Smooth muscle cell (in vitro differentiated cells): ENCODE measurements around the gene ATN1. TPM values are rescaled to one million over a fixed set of nuclear protein-coding genes. Genes with fewer than 3 reads are reported as not detected.

Source experiments
- DNase-seq: peaks from one replicate; lab custom pipeline; 2025; ENCODE audit not compliant: unreplicated experiment; lab: John Stamatoyannopoulos, UW
- H2AFZ ChIP-seq: fragments of 200-600 bp; sonication (generic); 2 replicates; pipeline ENCODE4 v1.6.0; 2016; ENCODE audit warnings: antibody characterized with exemption, low read depth, mild to moderate bottlenecking
- H3F3A ChIP-seq: fragments of 200-600 bp; sonication (generic); 2 replicates; pipeline ENCODE4 v1.6.0; 2017; ENCODE audit warnings: antibody characterized with exemption, low read depth
- H3K27ac ChIP-seq: fragments of 200-600 bp; sonication (generic); 2 replicates; pipeline ENCODE4 v1.5.1; 2016; ENCODE audit warnings: low read depth, mild to moderate bottlenecking
- H3K27me3 ChIP-seq: fragments of 200-600 bp; sonication (generic); 2 replicates; pipeline ENCODE4 v1.6.1; 2016; ENCODE audit warnings: low read depth, mild to moderate bottlenecking
- H3K36me3 ChIP-seq: fragments of 200-600 bp; sonication (generic); 2 replicates; pipeline ENCODE4 v1.5.1; 2016; ENCODE audit warnings: low read depth
- H3K4me1 ChIP-seq: fragments of 200-600 bp; sonication (generic); 2 replicates; pipeline ENCODE4 v1.5.1; 2016; ENCODE audit warnings: low read depth
- H3K4me2 ChIP-seq: fragments of 200-600 bp; sonication (generic); 2 replicates; pipeline ENCODE4 v1.6.0; 2016; ENCODE audit warnings: mild to moderate bottlenecking
- H3K4me3 ChIP-seq: fragments of 200-600 bp; sonication (generic); 2 replicates; pipeline ENCODE4 v1.5.1; 2016; ENCODE audit warnings: mild to moderate bottlenecking
- H3K79me2 ChIP-seq: fragments of 200-600 bp; sonication (generic); 2 replicates; pipeline ENCODE4 v1.6.0; 2016; ENCODE audit warnings: low read depth, mild to moderate bottlenecking
- H3K9ac ChIP-seq: fragments of 200-600 bp; sonication (generic); 2 replicates; pipeline ENCODE4 v1.6.0; 2016; ENCODE audit warnings: low read depth
- H3K9me3 ChIP-seq: fragments of 200-600 bp; sonication (generic); replicated peaks from 2 replicates; pipeline ENCODE4 v1.5.1; 2016; ENCODE audit warnings: low read depth
- H4K20me1 ChIP-seq: fragments of 200-600 bp; sonication (generic); 2 replicates; pipeline ENCODE4 v1.6.0; 2016; ENCODE audit warnings: low read depth
- WGBS: methylation state at CpG from one replicate; pipeline ENCODE4 v1.1.7; 2016; ENCODE audit warnings: low lambda C conversion rate; 5-methylcytosine and 5-hydroxymethylcytosine counted together
- polyA plus RNA-seq: library from polyadenylated mRNA; unstranded; fragments of >200 nt; fragmentation: Nextera tagmentation; extraction: Ambion mirVana; gene quantifications from 2 replicates; pipeline ENCODE4 v1.2.1, GENCODE V29; 2016
- total RNA-seq: library from RNA; depleted of rRNA; stranded (reverse); fragments of >200 nt; gene quantifications from 2 replicates; pipeline ENCODE4 v1.2.3, GENCODE V29; 2014
- TF ChIP-seq, protein P1 (sequence below): fragments of 200-600 bp; sonication (generic); IDR thresholded peaks from 2 replicates; pipeline ENCODE4 v1.5.1; 2017; ENCODE audit warnings: borderline replicate concordance, mild to moderate bottlenecking, antibody characterized with exemption; ENCODE audit not compliant: insufficient read depth, poor library complexity, severe bottlenecking

The ATN1 gene
- total and polyA plus RNA-seq, 2 experiments from 2014 or later = 28.8 to 30.4 TPM

DNA sequence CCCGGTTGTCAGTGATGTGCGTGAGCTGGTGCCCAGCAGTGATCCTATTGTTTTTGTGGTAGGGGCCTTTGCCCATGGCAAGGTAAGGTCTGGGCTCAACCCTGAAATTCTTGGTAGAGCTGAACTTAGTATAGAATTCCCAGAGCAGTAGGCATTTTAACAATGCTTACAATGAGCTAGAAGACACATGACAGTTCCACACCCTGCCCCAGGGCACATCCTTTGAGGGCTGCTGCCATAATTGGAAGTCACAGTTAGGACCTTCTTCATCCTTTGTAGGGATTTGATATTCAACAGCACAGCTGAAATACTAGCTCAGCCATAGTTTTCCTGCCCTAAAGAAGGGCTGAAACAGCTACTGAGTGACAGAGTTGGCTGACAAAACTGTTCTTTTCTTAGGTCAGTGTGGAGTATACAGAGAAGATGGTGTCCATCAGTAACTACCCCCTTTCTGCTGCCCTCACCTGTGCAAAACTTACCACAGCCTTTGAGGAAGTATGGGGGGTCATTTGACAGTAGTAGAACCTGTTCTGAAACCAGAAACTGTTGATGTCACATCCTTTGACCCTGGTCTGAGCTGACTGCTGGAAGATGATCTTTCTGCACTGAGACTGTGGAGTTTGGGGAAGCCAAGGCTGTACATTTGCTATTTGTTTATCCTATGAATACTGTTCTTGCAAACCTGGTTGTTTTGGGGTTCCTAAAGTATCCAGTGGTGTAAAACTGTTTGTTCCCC, 47.7 kb downstream of the ATN1 start:
- H3K4me3 ChIP-seq = no peak overlapping the region
- no peak overlapping the region for H3K4me2 ChIP-seq
- H3K27ac ChIP-seq = no peak overlapping the region
- no peak overlapping the region for H3K9ac ChIP-seq
- no peaks in the 10 kb centered on the region for H3K9me3 ChIP-seq
- H3F3A ChIP-seq = peaks cover 9% of the 10 kb centered on the region
- no peaks in the 10 kb centered on the region for H3K27me3 ChIP-seq
- TF ChIP-seq, protein P1, sequence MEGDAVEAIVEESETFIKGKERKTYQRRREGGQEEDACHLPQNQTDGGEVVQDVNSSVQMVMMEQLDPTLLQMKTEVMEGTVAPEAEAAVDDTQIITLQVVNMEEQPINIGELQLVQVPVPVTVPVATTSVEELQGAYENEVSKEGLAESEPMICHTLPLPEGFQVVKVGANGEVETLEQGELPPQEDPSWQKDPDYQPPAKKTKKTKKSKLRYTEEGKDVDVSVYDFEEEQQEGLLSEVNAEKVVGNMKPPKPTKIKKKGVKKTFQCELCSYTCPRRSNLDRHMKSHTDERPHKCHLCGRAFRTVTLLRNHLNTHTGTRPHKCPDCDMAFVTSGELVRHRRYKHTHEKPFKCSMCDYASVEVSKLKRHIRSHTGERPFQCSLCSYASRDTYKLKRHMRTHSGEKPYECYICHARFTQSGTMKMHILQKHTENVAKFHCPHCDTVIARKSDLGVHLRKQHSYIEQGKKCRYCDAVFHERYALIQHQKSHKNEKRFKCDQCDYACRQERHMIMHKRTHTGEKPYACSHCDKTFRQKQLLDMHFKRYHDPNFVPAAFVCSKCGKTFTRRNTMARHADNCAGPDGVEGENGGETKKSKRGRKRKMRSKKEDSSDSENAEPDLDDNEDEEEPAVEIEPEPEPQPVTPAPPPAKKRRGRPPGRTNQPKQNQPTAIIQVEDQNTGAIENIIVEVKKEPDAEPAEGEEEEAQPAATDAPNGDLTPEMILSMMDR = no peak
- H3K79me2 ChIP-seq = peaks cover 20% of the 10 kb centered on the region
- DNase-seq = no peak
- H4K20me1 ChIP-seq = no peaks in the 10 kb centered on the region
- no peak overlapping the region for H2AFZ ChIP-seq
- 97% methylated on average over 2 of the region's 2 CpGs for WGBS
- H3K4me1 ChIP-seq = no peaks in the 10 kb centered on the region
- H3K36me3 ChIP-seq = no peaks in the 10 kb centered on the region

DNA sequence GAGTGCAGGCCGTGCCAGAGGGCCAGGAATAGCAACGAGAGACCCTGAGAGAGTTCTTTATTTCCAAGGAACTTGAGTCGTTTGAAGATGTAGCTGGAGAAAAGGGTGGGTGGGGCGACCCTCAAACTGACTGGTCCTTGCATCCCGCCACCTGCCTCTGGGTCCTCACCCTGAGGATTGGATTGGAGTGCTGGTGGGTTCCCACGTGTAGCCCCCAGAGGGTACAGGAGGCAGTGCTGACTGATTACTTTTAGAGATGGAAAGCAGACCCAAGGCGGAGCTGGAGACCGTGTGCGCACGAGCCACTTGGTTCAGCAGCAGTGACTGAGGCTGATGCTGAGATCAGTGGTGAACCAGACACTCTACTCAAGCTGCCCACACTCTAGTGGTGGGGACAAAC, 49.9 kb downstream of the ATN1 start:
- Histone ChIP-seq H3K4me3 (no peak overlapping the region), H3K9me3 (no peaks in the 10 kb centered on the region), H3K27ac (no peak overlapping the region), H4K20me1 (no peaks in the 10 kb centered on the region), H3K4me2 (no peak overlapping the region), H3F3A (peaks cover 5% of the 10 kb centered on the region), H3K27me3 (no peaks in the 10 kb centered on the region), H3K36me3 (no peaks in the 10 kb centered on the region), H3K9ac (no peak overlapping the region), H2AFZ (no peak overlapping the region), H3K4me1 (no peaks in the 10 kb centered on the region), H3K79me2 (peaks cover 3% of the 10 kb centered on the region)
- TF ChIP-seq, protein P1 = no peak
- DNase-seq = no peak
- WGBS = 87% methylated on average over 10 of the region's 10 CpGs

DNA sequence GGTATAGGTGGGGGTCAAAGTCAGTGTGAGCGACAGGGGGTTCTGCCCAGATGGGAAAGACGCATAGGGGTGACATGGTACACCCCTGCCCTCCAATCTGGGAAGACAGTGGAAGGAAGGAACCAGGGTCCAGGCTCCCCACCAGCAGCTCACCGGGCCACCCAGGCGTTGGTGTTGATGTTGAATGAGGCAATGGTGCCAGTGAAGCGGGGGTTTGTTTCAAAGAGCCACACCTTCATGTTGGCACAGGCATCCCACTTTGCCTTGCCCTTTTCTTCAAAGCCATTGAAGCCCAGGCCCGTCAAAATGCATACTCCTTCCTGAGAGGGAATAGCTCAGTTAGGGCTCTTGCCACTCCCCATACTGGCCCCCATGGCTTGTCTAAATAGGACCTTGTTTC, 50.4 kb downstream of the ATN1 start:
- no peaks in the 10 kb centered on the region for H3K4me1 ChIP-seq
- H4K20me1 ChIP-seq = no peaks in the 10 kb centered on the region
- over 99% methylated on average over 6 of the region's 6 CpGs for WGBS
- no peak overlapping the region for H3K4me3 ChIP-seq
- no peaks in the 10 kb centered on the region for H3K27me3 ChIP-seq
- no peaks in the 10 kb centered on the region for H3K36me3 ChIP-seq
- H3F3A ChIP-seq = peaks cover 4% of the 10 kb centered on the region
- H3K4me2 ChIP-seq = no peak overlapping the region
- H3K27ac ChIP-seq = no peak overlapping the region
- TF ChIP-seq, protein P1 = no peak
- no peaks in the 10 kb centered on the region for H3K9me3 ChIP-seq
- H3K79me2 ChIP-seq = peaks cover under 1% of the 10 kb centered on the region
- no peak for DNase-seq
- no peak overlapping the region for H3K9ac ChIP-seq
- H2AFZ ChIP-seq = no peak overlapping the region

DNA sequence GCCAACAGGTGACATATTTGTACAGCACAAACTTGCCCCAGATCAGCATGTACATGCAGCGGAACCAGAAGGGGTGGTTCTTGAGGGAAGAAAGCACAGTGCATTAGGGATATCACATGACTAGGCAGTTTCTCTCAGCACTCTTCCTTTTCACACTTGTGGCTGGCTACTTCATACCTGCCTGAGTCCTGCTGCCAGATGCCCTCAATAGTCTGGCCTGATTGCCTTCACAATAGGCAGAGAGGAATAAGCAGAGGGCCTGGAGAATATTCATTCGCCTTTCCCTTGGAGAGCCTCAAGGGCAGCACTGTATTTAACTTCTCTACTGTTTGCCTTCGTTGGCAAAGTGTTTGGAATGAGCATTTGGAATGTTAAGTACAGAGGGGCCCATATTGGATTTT, 50.9 kb downstream of the ATN1 start:
- H3K4me3 ChIP-seq = no peak overlapping the region
- no peaks in the 10 kb centered on the region for H3K79me2 ChIP-seq
- no peaks in the 10 kb centered on the region for H3K9me3 ChIP-seq
- no peaks in the 10 kb centered on the region for H3K4me1 ChIP-seq
- peaks cover 4% of the 10 kb centered on the region for H3F3A ChIP-seq
- no peaks in the 10 kb centered on the region for H3K36me3 ChIP-seq
- H3K27ac ChIP-seq = no peak overlapping the region
- no peak overlapping the region for H2AFZ ChIP-seq
- H4K20me1 ChIP-seq = no peaks in the 10 kb centered on the region
- TF ChIP-seq, protein P1 = no peak
- DNase-seq = no peak
- H3K27me3 ChIP-seq = no peaks in the 10 kb centered on the region
- WGBS = 86% methylated on average over 3 of the region's 3 CpGs
- H3K4me2 ChIP-seq = no peak overlapping the region
- H3K9ac ChIP-seq = no peak overlapping the region
